BE2C (cell line): ENCODE results near the gene SOX5.

ENCODE experiments used
- DNase-seq: peaks from one replicate; pipeline ENCODE4 v3.0.0-alpha.2; 2020
- H3K27me3 ChIP-seq: fragments of 250-450 bp; sonication (Bioruptor Pico); 2 replicates; pipeline ENCODE4 v1.5.1; 2020; ENCODE audit warnings: mild to moderate bottlenecking
- H3K36me3 ChIP-seq: fragments of 250-450 bp; sonication (Bioruptor Pico); 2 replicates; pipeline ENCODE4 v1.5.1; 2020; ENCODE audit warnings: mild to moderate bottlenecking
- H3K4me1 ChIP-seq: fragments of 250-450 bp; sonication (Bioruptor Pico); 2 replicates; pipeline ENCODE4 v1.5.1; 2020
- H3K4me3 ChIP-seq: 2 replicates; pipeline ENCODE4 v1.5.1; 2011; ENCODE audit warnings: low read depth, low read length
- H3K9me3 ChIP-seq: fragments of 250-450 bp; sonication (Bioruptor Pico); 2 replicates; pipeline ENCODE4 v1.5.1; 2020
- CTCF ChIP-seq: IDR thresholded peaks from 2 replicates; pipeline ENCODE4 v1.5.1; 2012; ENCODE audit warnings: mild to moderate bottlenecking, low read depth, low read length

SOX5 gene

DNA sequence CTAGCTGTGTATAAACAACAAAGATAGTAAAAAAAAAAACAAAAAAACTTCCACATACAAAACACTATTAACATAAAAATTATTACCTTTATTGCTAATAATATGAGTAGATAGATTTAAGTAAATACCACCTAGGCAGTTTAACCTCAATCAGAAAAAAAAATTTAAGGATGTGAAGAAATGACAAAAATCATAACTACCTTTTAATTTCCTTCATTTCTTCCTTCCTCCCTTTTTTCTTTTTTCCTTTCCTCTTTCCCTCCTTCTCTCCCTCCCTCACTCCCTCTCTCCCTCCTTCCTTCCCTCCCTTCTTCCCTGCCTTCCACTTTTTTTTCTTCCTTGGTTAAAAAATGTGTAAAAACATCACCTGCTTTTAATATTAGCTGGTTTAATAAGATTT lies 81.7 kb downstream of the SOX5 start:
- H3K36me3 ChIP-seq = no peaks in the 10 kb centered on the region
- no peak overlapping the region for H3K4me3 ChIP-seq
- TF ChIP-seq CTCF = no peak
- no peaks in the 10 kb centered on the region for H3K27me3 ChIP-seq
- no peaks in the 10 kb centered on the region for H3K4me1 ChIP-seq
- DNase-seq = no peak
- H3K9me3 ChIP-seq = no peaks in the 10 kb centered on the region

- Histone ChIP-seq H3K36me3 (no peaks in the 10 kb centered on the region), H3K4me3 (no peak overlapping the region), H3K9me3 (no peaks in the 10 kb centered on the region), H3K27me3 (no peaks in the 10 kb centered on the region), H3K4me1 (no peaks in the 10 kb centered on the region)
- TF ChIP-seq CTCF = no peak
- DNase-seq = no peak
Observed at GRCh38 chr12:23862701-23863100, 86.8 kb downstream of the SOX5 start.

GRCh38 chr12:23860019-23860418 lies 89.5 kb downstream of the SOX5 start:
- Histone ChIP-seq H3K36me3 (no peaks in the 10 kb centered on the region), H3K9me3 (no peaks in the 10 kb centered on the region), H3K27me3 (no peaks in the 10 kb centered on the region), H3K4me3 (no peak overlapping the region), H3K4me1 (no peaks in the 10 kb centered on the region)
- TF ChIP-seq CTCF = no peak
- no peak for DNase-seq

GRCh38 chr12:23857178-23857577 lies 92.3 kb downstream of the SOX5 start:
- no peak for TF ChIP-seq CTCF
- no peak for DNase-seq
- H3K4me1 ChIP-seq = no peaks in the 10 kb centered on the region

DNA sequence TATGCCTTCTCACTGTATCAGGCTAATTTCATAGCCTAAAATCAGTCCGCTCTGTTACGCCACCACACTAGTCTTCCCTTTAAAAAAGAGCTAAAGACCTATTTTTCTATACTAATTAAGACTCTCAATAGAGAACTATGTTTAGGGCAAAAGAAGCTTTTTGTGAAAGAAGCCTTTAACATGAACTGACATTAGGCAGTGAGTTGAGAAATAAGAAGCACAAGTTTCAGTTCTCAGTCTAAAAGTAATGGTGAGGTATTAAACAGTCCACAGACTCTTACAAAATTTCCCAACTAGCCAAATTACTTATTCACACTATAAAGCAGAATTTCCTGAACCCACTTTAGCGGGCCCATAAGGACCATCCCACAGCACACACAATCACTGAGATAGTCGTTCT lies 93.7 kb downstream of the SOX5 start:
- TF ChIP-seq CTCF = no peak
- H3K36me3 ChIP-seq = no peaks in the 10 kb centered on the region
- no peaks in the 10 kb centered on the region for H3K9me3 ChIP-seq
- H3K4me3 ChIP-seq = no peak overlapping the region
- DNase-seq = no peak
- H3K27me3 ChIP-seq = no peaks in the 10 kb centered on the region
- H3K4me1 ChIP-seq = no peaks in the 10 kb centered on the region

More at GRCh38 chr12:23857178-23857577, 92.3 kb downstream of the SOX5 start:
- no peaks in the 10 kb centered on the region for H3K36me3 ChIP-seq
- H3K9me3 ChIP-seq = no peaks in the 10 kb centered on the region
- no peak overlapping the region for H3K4me3 ChIP-seq
- no peaks in the 10 kb centered on the region for H3K27me3 ChIP-seq

- no peaks in the 10 kb centered on the region for H3K4me1 ChIP-seq
- no peak for DNase-seq
- no peaks in the 10 kb centered on the region for H3K27me3 ChIP-seq
Observed at GRCh38 chr12:23854598-23854997, 94.9 kb downstream of the SOX5 start.

More at GRCh38 chr12:23854598-23854997, 94.9 kb downstream of the SOX5 start:
- TF ChIP-seq CTCF = no peak
- Histone ChIP-seq H3K36me3 (no peaks in the 10 kb centered on the region), H3K9me3 (no peaks in the 10 kb centered on the region), H3K4me3 (no peak overlapping the region)
